Stimulated activated CD4-positive, alpha-beta T cell treated with anti-CD3 and anti-CD28 coated beads, TNF-alpha, amount 100 ng/mL, for 24 hours (primary cell): ENCODE results near the gene CRISP1.
"Not testable (repeated sequence)": the region's sequence is repeated elsewhere in the genome, so short reads cannot be mapped to it uniquely, and the experiment has no call there.

Source experiments
- DNase-seq, 3 experiments: peaks; one replicate each; pipeline ENCODE4 v3.0.0-alpha.2; 2020; ENCODE audit warnings: low read depth in 3 of 3

The CRISP1 gene

DNA sequence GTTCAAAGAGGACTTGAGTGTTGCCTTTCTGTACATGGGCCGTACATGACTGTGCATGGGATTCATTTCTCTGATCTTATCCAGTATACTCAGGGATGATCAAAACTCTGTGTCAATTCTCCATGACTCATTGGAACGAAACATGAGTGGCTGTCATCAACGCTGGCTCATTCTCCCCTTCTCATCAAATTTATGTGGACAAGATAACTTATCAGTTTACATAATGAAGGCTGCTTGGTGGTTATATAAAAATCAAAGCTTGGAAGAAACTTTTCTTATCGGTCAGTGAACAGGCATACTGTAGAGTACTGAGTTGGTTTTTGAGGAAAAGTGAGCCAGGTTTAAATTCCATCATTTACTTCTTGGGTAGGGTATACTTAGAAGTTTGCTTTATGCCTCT lies 24.9 kb downstream of the CRISP1 start:
- no peak for DNase-seq

GRCh38 chr6:49839957-49840356 lies 26.4 kb downstream of the CRISP1 start:
- no peak for DNase-seq

GRCh38 chr6:49839162-49839561 lies 27.2 kb downstream of the CRISP1 start:
- no peak for DNase-seq

DNA sequence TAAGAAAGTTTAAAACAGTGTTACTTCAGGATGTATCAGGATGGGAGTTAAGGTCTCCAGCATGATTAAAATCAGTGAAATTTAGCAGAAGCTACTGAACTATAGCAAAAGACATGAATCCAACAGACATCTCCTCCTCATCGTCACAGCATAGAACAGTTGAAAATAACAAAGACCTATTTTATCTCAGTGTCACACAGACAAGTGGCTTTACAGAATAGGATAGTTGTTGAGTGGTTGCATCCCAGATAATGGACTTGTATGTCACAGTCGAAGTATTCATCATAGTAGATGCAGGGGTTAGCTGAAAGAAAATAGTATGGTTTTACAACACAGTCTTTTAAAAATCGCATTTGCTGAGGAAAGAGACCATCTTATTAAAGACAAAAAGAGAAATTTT lies 31.2 kb downstream of the CRISP1 start:
- no peak for DNase-seq

- DNase-seq, result no peak
Measured at GRCh38 chr6:49833386-49833785, 32.9 kb downstream of the CRISP1 start.

DNA sequence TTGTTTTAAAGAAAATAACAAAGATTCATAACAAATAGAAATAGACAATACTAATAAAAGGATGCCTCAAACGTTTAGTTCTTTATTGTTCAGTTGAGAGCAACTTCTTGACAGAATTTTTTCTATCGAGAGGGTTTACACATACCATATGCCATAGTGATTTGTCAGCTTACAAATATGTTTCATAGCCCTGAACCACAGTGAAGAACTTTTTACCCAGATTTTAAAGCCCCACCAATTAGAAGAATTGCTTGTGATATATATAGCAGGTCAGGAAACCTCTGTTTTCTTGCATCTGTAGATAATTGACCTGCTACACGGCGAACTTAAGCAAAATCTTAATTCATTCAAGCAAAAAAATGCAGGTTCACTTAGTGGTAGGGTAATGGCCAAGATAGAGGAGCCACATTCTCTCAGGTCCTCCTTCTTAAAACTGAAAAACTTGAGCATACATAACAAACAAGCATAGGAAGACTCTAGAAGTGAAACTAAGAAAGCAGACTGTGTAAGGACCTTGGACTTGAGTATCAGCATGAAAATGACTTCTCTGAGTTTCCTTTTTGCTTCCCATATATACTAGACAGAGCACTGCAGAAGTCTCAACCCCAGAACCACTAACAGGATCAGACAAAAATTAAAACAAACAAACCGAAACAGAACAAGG lies 39.5 kb downstream of the CRISP1 start:
- DNase-seq, result no peak

DNA sequence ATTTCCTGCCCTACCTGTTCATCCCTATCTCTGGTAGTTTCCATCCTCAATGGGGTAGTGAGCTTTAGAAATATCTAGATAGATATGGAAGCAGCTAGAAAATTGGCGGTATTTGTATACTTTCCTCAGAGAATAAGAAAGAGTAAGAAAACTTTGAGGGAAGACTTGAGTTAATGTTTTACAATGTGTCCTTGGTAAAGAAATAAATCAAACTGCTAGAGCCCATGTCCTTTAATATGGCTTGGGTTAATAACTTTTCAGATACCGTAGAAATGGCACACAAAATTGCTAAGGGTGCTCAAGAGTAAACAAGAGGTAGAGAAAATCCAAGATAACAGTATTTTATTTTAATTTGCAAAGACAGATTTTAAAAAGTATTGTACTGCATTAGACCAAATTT lies 51.2 kb downstream of the CRISP1 start:
- DNase-seq, result no peak

DNA sequence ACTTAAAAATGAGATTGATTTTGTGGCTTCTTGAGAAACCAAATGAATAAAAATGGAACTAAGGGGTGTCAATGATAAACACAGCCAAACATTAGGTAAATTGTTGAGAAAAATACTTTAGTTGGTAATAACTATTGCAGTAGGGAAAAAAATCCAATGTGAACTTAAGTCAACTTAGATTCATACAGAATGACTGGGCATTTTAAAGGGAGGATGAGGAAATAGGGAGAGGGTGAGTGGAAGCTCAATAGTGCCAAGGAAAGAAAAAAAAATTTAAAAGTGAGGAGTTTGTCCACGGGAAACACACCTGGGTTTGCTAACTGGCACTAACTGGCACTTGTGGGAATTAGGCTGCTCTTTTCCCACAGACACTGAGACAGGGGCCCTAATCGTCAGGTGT lies 53.1 kb downstream of the CRISP1 start:
- DNase-seq, result no peak

- DNase-seq, result no peak
Measured at GRCh38 chr6:49806145-49806544, 60.2 kb downstream of the CRISP1 start.

DNA sequence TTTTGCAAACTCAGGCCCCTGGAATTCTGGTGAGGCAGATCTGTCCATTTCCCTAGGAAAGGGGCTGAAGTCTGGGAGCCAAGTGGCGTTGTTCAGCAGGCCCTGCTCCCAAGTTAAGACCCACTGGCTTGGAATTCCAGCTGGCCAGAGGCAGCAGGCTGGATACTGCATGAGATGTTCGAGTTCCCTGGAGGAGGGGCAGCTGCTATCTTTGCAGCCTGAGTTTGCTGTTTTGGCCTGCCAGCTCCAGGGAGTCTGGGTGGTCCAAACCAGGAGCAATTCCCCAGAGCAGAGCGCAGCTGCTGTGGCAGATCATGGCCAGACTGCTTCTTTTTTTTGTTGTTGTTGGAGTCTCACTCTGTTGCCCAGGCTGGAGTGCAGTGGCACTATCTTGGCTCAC lies 61.1 kb downstream of the CRISP1 start:
- DNase-seq, result no peak

DNA sequence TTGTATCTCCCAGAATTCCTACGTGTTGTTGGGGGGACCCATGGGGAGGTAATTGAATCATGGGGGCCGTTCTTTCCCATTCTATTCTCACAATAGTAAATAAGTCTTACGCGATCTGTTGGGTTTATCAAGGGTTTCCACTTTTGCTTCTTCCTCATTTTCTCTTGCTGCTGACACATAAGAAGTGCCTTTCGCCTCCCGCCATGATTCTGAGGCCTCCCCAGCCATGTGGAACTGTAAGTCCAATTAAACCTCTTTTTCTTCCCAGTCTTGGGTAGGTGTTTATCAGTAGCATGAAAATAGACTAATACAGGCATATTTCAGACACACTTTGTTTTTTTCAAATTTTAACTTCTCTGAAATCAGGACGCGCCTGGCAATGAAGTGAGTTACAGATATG lies 64.8 kb downstream of the CRISP1 start:
- no peak for DNase-seq

DNA sequence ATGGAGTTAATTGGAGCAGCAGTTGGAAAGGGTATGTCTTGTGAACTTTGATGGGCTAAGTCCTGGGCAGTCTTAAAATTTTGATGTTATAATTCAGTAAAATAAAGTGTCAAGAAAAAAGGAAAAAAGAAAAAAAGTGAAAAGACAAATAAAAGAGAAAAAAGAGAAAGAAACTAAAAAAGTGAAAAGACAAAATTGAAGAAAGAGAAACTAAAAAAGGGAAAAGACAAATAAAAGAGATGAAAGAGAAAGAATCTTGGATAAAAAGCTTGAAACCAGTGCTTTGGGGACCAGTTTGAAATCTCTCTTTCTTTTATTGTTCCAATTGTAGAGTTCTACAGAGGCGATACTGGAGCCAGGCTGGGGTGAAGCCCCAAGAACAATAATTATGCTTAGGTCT lies 67.2 kb downstream of the CRISP1 start:
- no peak for DNase-seq

- DNase-seq, result not testable (repeated sequence)
Measured at GRCh38 chr6:49796842-49797455, 69.4 kb downstream of the CRISP1 start.

DNA sequence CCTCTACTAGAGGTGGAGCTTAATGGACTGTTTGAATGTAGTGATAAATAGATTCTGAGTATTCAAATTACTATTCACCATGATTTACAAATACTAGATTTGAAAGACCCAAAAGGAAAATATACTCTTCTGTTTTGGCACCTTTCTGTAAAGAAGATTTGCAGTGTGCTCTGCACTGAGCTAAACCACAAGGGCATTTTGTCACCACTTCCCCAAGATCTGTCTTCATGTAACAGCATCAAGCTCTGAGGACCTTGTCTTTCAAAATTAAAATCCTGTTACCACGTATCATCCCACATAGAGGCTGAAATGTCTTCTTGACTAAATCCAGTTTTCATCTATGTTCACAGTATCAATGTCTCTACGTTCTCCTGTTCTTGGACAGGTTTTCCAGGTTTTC lies 76.0 kb downstream of the CRISP1 start:
- DNase-seq, result no peak

DNA sequence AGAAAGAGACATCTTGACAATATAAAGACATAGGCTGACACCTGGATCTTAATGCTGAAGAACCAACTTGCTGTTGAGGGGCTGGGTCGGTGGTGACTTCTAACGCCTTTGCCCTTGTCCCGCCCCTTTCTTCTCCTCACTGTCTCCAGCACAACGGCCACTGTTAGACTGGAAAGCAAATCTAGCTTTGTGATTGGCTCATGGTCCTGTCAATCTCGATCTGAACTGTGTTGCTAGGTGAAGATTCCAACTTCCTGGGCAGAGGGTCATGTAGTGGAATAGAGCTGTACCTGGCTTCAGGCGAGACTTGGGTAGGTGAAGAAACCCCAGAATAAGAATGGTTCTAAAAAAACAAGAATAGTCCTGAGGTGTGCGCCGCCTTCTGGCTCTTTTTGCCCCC lies 79.2 kb downstream of the CRISP1 start, which contains the start of gene PGK2:
Gene PGK2 (minus strand): TSS at position 110 of the 400 bp plus-strand sequence. CDS start 98 bp downstream, at position 12.
- no peak for DNase-seq

DNA sequence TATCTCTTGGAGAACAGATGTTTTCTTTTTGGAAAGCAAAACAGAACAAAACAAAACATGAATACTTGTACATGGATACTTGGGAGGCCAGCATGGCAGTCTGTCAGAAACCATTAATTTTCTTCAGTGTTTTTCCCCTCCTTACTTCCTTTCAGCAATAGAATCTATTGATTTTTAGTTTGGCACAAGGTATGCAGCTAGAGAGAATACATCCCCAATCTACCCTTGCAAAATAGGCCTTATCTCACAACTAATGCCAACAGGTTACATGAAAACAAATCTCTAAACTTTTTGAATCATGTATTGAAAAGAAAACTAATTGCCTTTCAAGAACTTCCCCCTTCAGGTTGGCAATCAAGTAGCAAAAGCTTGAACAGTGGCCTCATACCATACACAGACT lies 82.1 kb downstream of the CRISP1 start:
- DNase-seq, result no peak
